Adrenal gland (tissue), 12 donors: ENCODE data around the gene MRGPRD. TPM values are rescaled to one million over a fixed set of nuclear protein-coding genes. Genes with fewer than 3 reads are reported as not detected.

Source experiments
- DNase-seq, 7 donors: peaks; one replicate each; pipeline ENCODE4 v3.0.0-alpha.2; 2019 to 2020
- H3K27ac ChIP-seq, 5 donors: fragments of 200-600 bp; sonication (generic) in 4 of 5; 1 replicate in 3 of 5; 2 replicates in 2 of 5; pipeline versions ENCODE4 v1.5.1 to v1.8.0; 2016 to 2020; ENCODE audit warnings: mild to moderate bottlenecking in 1 of 5
- H3K27me3 ChIP-seq: fragments of 200-600 bp; 2 replicates; pipeline ENCODE4 v1.8.0; 2021
- H3K36me3 ChIP-seq, 2 donors: fragments of 200-600 bp; replicated peaks in 1 of 2; 1 replicate in 1 of 2; 2 replicates in 1 of 2; pipeline versions ENCODE4 v1.5.1 to v1.8.0; 2018 to 2022
- H3K4me1 ChIP-seq, 2 donors: fragments of 200-600 bp; replicated peaks in 1 of 2; 1 replicate in 1 of 2; 2 replicates in 1 of 2; pipeline versions ENCODE4 v1.5.1 to v1.8.0; 2018 to 2021
- H3K4me3 ChIP-seq, 4 donors: fragments of 200-600 bp; sonication (generic) in 3 of 4; one replicate each; pipeline ENCODE4 v1.5.1; 2016 to 2018
- H3K9me3 ChIP-seq, 3 donors: fragments of 200-600 bp; sonication (generic) in 1 of 3; replicated peaks in 1 of 3; 1 replicate in 2 of 3; 2 replicates in 1 of 3; pipeline versions ENCODE4 v1.5.1 to v1.8.0; 2016 to 2021
- POLR2A ChIP-seq, 2 donors: fragments of 450-650 bp; IDR thresholded peaks; one replicate each; pipeline ENCODE4 v1.6.1; 2017; ENCODE audit warnings: antibody characterized with exemption in 2 of 2, mild to moderate bottlenecking in 2 of 2, moderate library complexity in 1 of 2
- WGBS, 4 donors: extraction: QIAGEN DNeasy Blood & Tissue Kit in 2 of 4; methylation state at CpG; one replicate each; pipeline versions ENCODE4 v1.1.5 to v1.1.7; 2013 to 2017; 5-methylcytosine and 5-hydroxymethylcytosine counted together
- intact Hi-C, 2 donors: fragments of 100-400 bp; cut with DNase I; formaldehyde crosslinking; loops; one replicate each; pipeline versions ENCODE4 v1.14.1 to v1.15.0; 2022 to 2023
- polyA plus RNA-seq, 3 donors: library from polyadenylated mRNA; stranded (reverse); fragments of 200-250 nt in 2 of 3; fragments of 350-450 nt in 1 of 3; fragmentation: Illumina TruSeq in 1 of 3; extraction: RNeasy Lipid Tissue Mini Kit (QIAGEN cat#74804) in 1 of 3; gene quantifications; one replicate each; pipeline ENCODE4 v1.2.3, GENCODE V29; 2013 to 2014
- total RNA-seq, 9 donors: library from RNA; depleted of rRNA in 4 of 9; stranded (reverse); fragments of >200 nt in 4 of 9; fragments of 120-200 nt in 1 of 9; fragmentation: NEBNext Ultra II Directional in 1 of 9; extraction: Animal tissue kit (Norgen Biotek cat#: 25700) in 1 of 9; gene quantifications; one replicate each; pipeline versions ENCODE4 v1.1.0 to v1.2.4, GENCODE V29; 2013 to 2023
- TF ChIP-seq, protein P1 (sequence below), 6 experiments: fragments of 450-650 bp in 4 of 6; fragments of 200-600 bp in 2 of 6; sonication (generic) in 1 of 6; IDR thresholded peaks; 1 replicate in 5 of 6; 2 replicates in 1 of 6; pipeline versions ENCODE4 v1.5.1 to v1.8.0; 2016 to 2021; ENCODE audit warnings: antibody characterized with exemption in 6 of 6, mild to moderate bottlenecking in 2 of 6, moderate library complexity in 1 of 6
- donor health status: healthy with polysubstance abuse.
- donor health status: Bipolar disorder and iron deficiency.
- donor health status: DM: yes; HTN: yes; CAD: no.
- donor health status: DM: no; HTN: no; CAD: no.
- donor health status: DM: no; HTN: no; CAD: no.
- donor health status: DM: yes; HTN: yes; CAD: no.

MRGPRD gene
- total and polyA plus RNA-seq, 12 donors, result not detected

DNA sequence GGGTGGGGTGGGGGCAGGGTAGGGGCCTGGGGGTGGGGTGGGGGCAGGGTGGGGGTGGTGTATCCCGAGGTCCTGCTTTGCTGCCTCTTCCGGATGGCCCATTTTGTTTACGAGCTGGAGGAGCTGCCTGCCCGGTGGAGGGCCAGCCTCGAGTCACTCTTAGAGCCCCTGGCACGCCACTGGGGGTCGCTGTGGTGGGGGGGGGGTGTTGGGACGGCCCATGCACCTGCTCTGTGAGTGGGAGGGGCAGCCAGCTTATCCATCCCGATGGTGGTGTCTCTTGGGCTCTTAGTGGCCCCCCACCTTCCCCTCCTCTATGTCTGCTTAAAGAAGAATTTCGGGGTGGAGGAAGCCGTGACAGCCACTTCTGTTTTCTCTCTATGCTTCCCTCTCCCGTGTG is 24.6 kb downstream of the MRGPRD start:
- no peak for TF ChIP-seq POLR2A (IDR thresholded peaks at IDR 0.05)
- TF ChIP-seq, protein P1, sequence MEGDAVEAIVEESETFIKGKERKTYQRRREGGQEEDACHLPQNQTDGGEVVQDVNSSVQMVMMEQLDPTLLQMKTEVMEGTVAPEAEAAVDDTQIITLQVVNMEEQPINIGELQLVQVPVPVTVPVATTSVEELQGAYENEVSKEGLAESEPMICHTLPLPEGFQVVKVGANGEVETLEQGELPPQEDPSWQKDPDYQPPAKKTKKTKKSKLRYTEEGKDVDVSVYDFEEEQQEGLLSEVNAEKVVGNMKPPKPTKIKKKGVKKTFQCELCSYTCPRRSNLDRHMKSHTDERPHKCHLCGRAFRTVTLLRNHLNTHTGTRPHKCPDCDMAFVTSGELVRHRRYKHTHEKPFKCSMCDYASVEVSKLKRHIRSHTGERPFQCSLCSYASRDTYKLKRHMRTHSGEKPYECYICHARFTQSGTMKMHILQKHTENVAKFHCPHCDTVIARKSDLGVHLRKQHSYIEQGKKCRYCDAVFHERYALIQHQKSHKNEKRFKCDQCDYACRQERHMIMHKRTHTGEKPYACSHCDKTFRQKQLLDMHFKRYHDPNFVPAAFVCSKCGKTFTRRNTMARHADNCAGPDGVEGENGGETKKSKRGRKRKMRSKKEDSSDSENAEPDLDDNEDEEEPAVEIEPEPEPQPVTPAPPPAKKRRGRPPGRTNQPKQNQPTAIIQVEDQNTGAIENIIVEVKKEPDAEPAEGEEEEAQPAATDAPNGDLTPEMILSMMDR (IDR thresholded peaks at IDR 0.05), result no peak
- intact Hi-C loops, result no loop called here
- H3K27ac ChIP-seq, result no peak overlapping the region
- no peaks in the 10 kb centered on the region for H3K36me3 ChIP-seq
- DNase-seq, result no peak
- 5 to 21% (median 9%) methylated on average over 6 to 12 of the region's 12 CpGs for WGBS, 4 donors
- H3K4me3 ChIP-seq, result no peak overlapping the region
- H3K27me3 ChIP-seq, result no peaks in the 10 kb centered on the region
- H3K4me1 ChIP-seq, result no peaks in the 10 kb centered on the region
- no peaks in the 10 kb centered on the region for H3K9me3 ChIP-seq

DNA sequence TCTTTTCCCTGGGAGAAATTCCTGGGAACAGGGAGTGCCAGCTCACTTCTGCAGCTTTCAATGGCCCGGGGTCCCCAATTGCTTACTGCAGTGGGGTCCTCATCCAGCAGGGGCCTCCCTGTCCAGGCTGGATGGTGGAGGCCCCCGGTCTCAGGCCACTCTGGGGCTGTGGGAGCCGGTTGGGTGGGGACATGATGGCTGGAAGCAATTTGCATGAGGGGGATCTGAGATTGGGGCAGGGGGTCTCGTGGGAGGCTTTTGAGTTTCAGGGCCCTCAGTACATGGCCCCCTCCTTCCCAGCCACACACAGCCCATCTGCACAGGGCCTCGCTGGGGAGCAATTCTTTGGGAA is 25.2 kb downstream of the MRGPRD start:
- Histone ChIP-seq H3K4me3 (no peak overlapping the region), H3K27ac (no peak overlapping the region), H3K9me3 (no peaks in the 10 kb centered on the region), H3K27me3 (no peaks in the 10 kb centered on the region), H3K4me1 (no peaks in the 10 kb centered on the region), H3K36me3 (no peaks in the 10 kb centered on the region)
- DNase-seq, result no peak
- intact Hi-C loops, result no loop called here
- 21 to 41% (median 36%) methylated on average over 4 to 5 of the region's 5 CpGs; no CpG with 5 or more reads in 1 of the 4 donors for WGBS, 4 donors
- TF ChIP-seq, protein P1 (IDR thresholded peaks at IDR 0.05), result no peak
- no peak for TF ChIP-seq POLR2A (IDR thresholded peaks at IDR 0.05)

DNA sequence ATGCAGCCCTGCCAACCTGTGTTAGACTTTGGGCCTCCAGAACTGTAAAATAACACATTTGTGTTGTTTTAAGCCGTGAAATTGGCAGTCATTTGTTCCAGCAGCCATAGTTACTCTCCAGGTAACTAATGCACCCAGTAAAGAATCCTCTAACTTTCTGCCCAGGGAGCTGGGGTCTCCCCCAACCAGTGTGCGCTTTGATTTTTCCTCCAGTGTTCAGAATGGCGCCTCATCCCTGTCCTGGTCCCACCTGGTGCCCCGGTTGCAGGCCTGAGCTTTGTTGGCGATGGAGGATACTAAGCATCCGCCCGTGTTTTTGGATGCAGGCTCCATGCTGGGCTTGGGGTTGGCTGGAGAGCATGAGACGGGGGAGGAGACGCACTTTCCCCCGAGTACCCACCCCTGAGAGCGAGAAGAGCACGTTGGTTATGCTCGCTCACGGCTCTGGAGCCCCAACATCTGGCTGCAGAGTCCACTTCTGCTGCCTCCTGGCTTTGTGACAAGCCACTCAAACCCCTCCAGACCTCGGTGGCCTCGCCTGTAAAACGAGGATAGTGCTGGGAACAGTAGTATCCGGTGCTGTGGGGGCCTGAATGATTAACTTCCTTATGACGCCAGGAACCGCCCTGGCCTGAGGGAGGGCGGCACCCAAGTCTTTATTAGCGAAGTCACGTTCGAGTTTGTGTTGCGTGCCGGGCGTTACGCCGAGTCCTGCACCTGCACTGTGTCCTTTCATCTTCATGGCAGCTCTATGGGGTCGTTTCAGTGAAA is 25.8 kb downstream of the MRGPRD start:
- WGBS, 4 donors, result 47 to 64% (median 52%) methylated on average over 23 to 30 of the region's 30 CpGs
- H3K27me3 ChIP-seq, result no peaks in the 10 kb centered on the region
- H3K9me3 ChIP-seq, result no peaks in the 10 kb centered on the region
- no peak overlapping the region for H3K27ac ChIP-seq
- no peak overlapping the region for H3K4me3 ChIP-seq
- intact Hi-C loops, result no loop called here
- H3K36me3 ChIP-seq, result no peaks in the 10 kb centered on the region
- TF ChIP-seq, protein P1 (IDR thresholded peaks at IDR 0.05), result no peak
- TF ChIP-seq POLR2A (IDR thresholded peaks at IDR 0.05), result no peak
- peak in 5 of 7 donors; percentile 17 to 56 (median 34) for DNase-seq
- no peaks in the 10 kb centered on the region for H3K4me1 ChIP-seq

DNA sequence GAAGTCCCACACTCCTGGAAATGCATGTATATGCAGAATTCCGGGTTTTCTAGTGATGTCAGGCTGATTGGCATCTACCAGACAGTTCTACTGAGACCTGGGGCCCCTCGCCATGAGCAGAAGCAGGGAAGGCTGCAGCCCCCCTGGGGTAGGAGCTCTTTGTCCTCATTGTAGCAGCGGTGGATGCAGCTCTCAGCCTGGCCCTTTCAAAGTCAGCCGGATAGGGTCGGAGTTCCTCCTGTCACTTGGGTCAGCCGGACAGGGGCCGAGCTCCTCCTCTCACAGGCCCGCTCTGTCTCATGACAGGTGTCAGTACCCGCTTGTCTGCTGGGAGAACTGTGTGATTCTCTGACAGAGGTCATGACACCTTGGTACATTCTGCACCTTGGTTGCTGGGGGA is 30.0 kb downstream of the MRGPRD start:
- H3K4me1 ChIP-seq, result peaks cover 0 to 3% of the 10 kb centered on the region in 2 donors
- intact Hi-C loops, result no loop called here
- DNase-seq, result no peak
- no peak overlapping the region for H3K4me3 ChIP-seq
- no peaks in the 10 kb centered on the region for H3K36me3 ChIP-seq
- no peaks in the 10 kb centered on the region for H3K9me3 ChIP-seq
- TF ChIP-seq POLR2A (IDR thresholded peaks at IDR 0.05), result no peak
- TF ChIP-seq, protein P1 (IDR thresholded peaks at IDR 0.05), result no peak
- WGBS, 4 donors, result 74 to 87% (median 82%) methylated on average over 9 of the region's 9 CpGs
- H3K27me3 ChIP-seq, result no peaks in the 10 kb centered on the region
- no peak overlapping the region for H3K27ac ChIP-seq
